ENCODE data around the gene MTCL1.

MTCL1 gene

DNA sequence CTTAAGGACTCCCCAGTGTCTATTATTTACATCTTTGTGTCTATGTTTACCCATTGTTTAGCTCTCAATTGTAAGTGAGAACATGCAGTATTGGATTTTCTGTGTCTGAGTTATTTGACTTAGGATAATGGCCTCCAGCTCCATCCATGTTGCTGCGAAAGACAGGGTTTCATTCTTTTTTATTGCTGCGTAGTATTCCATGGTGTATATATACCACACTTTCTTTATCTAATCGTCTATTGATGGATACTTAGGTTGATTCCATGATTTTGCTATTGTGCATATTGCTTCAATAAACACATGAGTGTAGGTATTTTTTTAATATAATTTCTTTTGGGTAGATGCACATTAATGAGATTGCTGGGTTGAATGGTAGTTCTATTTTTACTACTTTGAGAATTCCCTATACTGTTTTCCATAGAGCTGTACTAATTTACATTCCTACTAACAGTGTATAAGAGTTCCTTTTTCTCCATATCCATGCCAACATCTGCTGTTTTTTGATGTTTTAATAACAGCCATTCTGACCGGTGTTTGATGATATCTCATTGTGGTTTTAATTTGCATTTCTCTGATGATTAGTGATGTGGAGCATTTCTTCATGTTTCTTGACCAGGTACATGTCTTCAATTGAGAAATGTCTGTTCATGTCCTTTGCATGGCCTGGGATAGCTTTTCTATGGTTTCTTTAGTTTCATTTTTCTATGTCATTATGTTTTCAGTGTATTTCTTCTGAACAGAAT lies 21.8 kb downstream of the MTCL1 start:
- CTCF ChIA-PET, result interaction anchor here (1.2 to 1.3 kb wide), 2 partner anchors 8 to 20 kb away, joined by 3 to 4 read pairs; no protein-coding TSS in a partner anchor
- TF ChIP-seq, protein P1, sequence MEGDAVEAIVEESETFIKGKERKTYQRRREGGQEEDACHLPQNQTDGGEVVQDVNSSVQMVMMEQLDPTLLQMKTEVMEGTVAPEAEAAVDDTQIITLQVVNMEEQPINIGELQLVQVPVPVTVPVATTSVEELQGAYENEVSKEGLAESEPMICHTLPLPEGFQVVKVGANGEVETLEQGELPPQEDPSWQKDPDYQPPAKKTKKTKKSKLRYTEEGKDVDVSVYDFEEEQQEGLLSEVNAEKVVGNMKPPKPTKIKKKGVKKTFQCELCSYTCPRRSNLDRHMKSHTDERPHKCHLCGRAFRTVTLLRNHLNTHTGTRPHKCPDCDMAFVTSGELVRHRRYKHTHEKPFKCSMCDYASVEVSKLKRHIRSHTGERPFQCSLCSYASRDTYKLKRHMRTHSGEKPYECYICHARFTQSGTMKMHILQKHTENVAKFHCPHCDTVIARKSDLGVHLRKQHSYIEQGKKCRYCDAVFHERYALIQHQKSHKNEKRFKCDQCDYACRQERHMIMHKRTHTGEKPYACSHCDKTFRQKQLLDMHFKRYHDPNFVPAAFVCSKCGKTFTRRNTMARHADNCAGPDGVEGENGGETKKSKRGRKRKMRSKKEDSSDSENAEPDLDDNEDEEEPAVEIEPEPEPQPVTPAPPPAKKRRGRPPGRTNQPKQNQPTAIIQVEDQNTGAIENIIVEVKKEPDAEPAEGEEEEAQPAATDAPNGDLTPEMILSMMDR (IDR thresholded peaks at IDR 0.05; ENCODE audit: insufficient read depth, low read length, missing control alignments), result no peak
- POLR2A ChIA-PET, result interaction anchor here (0.6 kb wide), 1 partner anchor 71 kb away, joined by 3 read pairs; no protein-coding TSS in a partner anchor
- DNase-seq (ENCODE audit: low read depth, low spot score), result no peak
- no peak overlapping the region for H3K4me3 ChIP-seq (ENCODE audit: low read depth, low read length)

DNA sequence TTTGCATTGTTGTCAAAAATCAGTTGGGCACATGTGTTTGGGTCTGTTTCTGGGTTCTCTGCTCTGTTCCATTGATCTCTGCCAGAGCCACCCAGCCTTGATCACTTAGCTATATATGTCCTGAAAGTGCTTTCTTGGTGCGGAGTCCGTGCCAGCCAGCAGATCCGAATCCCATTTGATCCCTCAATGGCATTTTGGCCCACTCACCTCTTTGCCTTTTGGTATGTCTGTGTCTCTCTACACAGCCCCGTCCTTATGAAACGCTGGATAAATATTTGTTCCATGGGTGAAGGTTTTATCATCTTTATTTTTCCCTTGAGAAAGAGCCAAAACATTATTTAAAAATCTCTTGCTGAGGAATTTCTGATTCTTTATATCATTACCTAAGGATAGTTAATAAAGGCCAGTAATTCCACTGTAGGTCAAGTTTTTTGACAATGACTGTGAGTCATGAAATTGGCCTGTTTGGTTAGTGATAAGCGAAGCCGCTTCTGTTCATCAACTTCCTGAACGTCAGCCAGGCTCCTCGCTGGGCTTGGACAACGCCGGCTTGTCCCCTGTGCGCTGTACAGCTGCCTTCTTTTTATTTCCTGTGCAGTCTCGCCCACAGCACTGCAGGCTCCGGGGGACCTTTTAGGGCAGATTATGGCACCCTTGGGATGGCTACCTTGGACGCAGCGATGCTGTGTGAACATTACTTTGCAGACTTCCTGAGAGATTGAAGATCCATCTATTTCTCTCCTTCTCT lies 24.9 kb downstream of the MTCL1 start:
- TF ChIP-seq, protein P1 (IDR thresholded peaks at IDR 0.05; ENCODE audit: insufficient read depth, low read length, missing control alignments), result no peak
- ChIA-PET CTCF (interaction anchor here (0.7 to 1.6 kb wide), 6 partner anchors 27 to 258 kb away, joined by 3 to 7 read pairs (median 3); no protein-coding TSS in a partner anchor), POLR2A (interaction anchor here (1.1 kb wide), 1 partner anchor 8 kb away, joined by 3 read pairs; no protein-coding TSS in a partner anchor)
- DNase-seq (ENCODE audit: low read depth, low spot score), result peak; percentile 62
- H3K4me3 ChIP-seq (ENCODE audit: low read depth, low read length), result no peak overlapping the region

DNA sequence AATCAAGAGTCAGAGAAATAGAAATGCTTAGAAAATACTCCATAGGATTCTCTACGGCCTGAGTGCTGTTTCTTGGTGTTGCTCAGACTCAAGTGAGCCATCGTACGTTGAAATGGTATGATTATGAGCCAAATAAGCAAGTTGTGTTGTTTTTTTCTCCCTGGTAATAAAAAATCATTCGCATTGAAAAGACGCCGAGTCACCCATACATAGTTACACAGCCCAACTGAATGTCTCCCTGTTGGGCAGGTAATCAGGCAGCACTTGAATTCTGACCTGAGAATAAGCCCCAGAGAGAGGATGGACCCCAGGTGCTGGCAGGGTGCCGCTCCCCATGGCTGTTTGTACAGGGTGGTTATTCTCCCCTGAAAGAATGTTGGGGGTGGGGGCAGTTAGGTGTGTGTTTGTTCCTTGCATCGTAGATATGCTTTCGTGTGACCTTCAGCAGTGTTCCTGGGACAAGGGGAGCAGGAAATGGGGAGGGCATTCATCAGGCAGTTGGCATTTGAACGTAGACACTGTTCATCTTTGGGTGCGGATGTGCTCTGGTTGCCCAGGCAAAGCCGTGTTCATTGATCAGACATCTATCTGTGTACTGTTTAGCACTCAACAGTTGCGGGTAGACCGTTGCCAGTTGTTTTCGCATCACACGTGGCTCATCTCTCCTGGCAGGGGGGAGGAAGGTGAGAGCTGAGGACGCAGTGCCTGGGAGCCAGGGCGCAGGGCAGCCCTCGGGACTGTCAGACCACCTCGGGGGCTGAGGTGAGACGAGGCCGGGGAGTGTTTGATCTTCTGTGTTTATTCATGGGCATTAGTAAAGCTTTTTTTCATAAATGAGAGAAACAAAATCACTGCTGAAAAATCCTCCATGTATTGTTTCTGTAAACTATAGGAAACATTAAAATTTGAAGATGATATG lies 27.3 kb downstream of the MTCL1 start:
- CTCF ChIA-PET, result no interaction called here
- DNase-seq (ENCODE audit: low read depth, low spot score), result no peak
- POLR2A ChIA-PET, result no interaction called here
- TF ChIP-seq, protein P1 (IDR thresholded peaks at IDR 0.05; ENCODE audit: insufficient read depth, low read length, missing control alignments), result no peak
- H3K4me3 ChIP-seq (ENCODE audit: low read depth, low read length), result no peak overlapping the region

DNA sequence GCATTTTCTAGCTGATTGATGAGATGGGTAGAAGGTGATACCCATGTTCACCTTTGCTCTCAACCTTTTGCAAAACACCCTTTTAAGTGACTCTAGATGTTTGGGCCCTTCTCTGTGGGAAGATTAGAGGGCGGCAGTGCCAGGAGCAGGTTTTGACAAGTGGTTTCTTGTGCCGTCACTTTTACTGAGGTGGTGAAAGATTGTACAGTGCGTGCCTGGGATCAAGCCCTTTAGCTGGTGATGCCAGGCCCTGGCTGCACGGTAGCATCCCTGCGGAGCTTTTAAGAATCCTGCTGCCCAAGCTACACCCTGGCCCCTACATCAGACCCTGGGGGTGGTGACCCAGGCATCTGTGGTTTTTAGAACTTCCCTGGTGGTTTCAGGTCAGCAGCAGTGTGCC lies 29.1 kb downstream of the MTCL1 start:
- DNase-seq (ENCODE audit: low read depth, low spot score), result no peak
- TF ChIP-seq, protein P1 (IDR thresholded peaks at IDR 0.05; ENCODE audit: insufficient read depth, low read length, missing control alignments), result no peak
- no peak overlapping the region for H3K4me3 ChIP-seq (ENCODE audit: low read depth, low read length)
- CTCF ChIA-PET, result interaction anchor here (0.9 to 1.5 kb wide), 4 partner anchors 8 to 68 kb away, joined by 3 to 4 read pairs (median 3); no protein-coding TSS in a partner anchor
- POLR2A ChIA-PET, result no interaction called here

DNA sequence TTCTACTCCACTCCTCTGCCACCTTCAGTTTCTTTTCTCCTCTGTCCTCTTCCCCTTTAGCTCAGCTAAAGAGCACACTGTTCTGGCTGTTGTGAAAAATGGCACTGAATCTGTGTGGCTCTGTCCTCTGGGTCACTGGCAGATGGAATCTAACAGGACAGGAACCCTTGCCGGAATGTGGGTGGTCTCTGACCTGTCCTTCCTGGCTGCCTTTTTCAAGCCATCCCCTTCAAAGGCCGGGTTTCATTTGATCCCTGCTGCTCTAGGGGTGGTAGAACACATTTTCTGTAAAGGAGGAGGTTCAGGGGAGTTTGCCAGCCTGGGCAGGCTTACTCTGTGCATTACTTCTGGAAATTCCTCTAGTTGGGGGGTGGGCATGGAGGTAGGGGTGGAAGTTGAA lies 29.9 kb downstream of the MTCL1 start:
- no peak for DNase-seq (ENCODE audit: low read depth, low spot score)
- H3K4me3 ChIP-seq (ENCODE audit: low read depth, low read length), result no peak overlapping the region
- ChIA-PET POLR2A (interaction anchor here (0.8 kb wide), 1 partner anchor 15 kb away, joined by 3 read pairs; no protein-coding TSS in a partner anchor), CTCF (interaction anchor here (0.9 to 1.5 kb wide), 4 partner anchors 9 to 67 kb away, joined by 3 to 4 read pairs (median 3); no protein-coding TSS in a partner anchor)
- TF ChIP-seq, protein P1 (IDR thresholded peaks at IDR 0.05; ENCODE audit: insufficient read depth, low read length, missing control alignments), result no peak
